GM21576 (cell line): ENCODE data around the gene CFAP69.
A peak's percentile ranks its signal among the peaks of the same experiment; 100 is the strongest.
"Not testable (repeated sequence)": the region's sequence is repeated elsewhere in the genome, so short reads cannot be mapped to it uniquely, and the experiment has no call there.

Source experiments
- ATAC-seq: cut with Tn5 transposase; IDR thresholded peaks from one replicate; pipeline ENCODE4 v1.9.1; 2021; ENCODE audit warnings: mild to moderate bottlenecking, moderate library complexity; ENCODE audit not compliant: unreplicated experiment

The CFAP69 gene

DNA sequence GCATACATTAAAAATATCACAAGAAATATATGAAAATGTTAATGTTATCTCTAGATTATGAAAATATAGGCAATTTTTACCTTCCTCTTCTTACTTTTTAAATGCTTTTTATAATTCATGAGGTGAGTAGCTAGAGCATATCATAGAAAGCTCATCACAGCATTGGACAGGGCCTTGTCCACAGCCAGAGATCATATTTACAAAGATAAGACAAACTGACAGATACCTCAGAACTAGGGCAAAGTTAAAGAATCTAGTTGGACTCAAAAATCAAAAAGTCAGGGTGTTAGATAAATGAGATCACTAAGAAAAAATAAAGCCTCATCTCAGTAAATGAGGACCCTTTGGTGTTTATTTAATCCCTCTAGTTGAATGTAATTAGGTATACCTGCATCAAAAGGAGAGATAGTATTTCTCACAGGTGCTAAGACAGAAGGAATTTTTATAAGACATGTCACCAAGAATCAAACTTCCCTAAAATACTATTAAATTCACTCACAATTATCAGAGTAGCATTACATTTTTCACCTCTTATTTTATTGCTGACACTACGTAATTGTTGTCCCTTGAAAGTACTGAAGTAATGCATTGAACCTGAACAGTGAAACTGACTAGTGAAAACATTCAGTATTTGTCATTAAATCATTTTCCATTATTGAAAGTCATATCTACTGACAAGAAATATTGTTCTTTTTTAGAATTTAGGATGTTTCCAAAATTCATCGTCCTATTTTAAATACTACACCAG lies 25.6 kb downstream of the CFAP69 start:
- ATAC-seq = no peak

DNA sequence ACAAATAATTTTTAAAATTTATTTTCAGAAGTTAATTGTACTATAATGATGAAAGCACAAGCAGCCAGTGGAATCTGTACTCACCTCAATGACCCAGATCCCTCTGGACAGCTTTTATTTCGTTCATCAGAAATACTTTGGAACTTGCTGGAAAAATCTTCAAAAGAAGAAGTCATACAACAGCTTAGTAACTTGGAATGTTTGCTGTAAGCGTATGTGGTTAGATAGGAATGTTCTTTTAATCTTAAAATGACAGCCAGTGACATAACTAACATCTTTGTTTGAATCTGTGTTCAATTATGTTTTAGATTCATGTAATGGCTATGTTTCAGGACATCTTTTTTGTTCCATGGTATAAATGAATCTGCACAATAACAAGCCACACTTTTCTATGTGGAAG lies 26.8 kb downstream of the CFAP69 start:
- no peak for ATAC-seq

DNA sequence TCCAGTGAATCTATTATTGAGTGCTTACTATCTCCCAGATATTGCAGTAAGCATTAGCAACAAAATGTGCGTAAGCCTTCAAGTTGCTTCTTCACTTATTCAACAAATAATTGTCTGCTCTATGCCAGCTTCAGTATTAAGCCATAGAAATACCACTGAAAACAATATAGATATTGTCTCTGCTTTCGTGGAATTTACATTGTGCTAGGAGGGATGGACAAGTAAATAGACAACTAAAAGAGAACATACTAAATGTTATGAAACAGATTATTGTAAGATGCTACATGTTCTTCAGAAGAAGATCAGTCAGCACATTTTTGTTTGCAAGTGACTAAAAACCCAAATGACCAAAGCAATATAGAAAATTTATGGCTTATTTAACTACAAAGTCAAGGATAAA lies 27.3 kb downstream of the CFAP69 start:
- ATAC-seq = no peak

DNA sequence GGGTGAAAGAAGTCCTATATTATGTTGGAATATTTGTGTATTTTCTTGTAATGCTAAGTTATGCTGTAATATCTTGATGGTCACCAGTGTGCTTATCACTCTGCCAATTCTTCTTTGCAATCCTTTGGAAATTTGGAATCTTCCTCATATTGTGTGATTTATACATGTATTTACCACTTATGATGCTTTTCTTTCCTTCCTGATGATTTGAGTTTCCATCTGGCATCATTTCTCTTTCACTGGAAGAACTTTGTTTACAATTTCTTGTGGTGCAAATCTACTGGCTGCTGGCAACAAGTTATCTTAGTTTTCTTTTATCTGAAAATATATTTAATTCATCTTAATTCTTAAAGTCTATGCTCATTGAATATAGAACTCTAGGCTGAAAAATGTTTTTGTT lies 29.2 kb downstream of the CFAP69 start:
- no peak for ATAC-seq

DNA sequence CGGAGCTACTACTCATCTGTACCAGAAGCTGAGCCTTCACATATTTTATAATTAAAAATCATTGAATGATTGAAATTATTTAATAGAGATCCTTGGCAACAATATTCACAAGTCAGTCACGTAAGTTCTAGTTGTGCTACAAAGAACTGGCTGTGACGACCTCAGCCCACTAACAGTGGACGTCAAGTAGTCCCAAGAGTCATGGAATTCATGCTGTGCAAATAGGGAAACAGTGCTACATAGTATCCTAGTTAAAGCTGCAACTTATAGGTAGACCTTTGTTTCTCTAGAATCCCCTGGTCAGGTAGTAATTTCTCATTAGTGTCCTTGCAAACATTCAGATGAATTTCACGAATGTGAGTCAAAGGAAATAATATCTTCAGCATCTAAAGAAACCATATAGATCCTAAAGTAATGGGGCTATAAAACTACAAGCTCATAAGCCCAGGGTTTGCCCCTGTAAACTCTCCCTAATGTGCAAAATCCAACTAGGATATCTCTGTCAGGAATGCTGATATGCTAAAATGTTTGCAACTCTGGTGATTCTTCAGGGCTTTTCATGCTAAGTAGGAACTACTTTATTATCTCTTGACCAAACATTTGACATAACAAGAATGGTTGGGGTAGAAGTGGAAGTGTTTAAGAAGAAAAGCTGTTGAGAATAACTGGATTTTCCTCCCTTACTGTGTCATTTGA lies 31.2 kb downstream of the CFAP69 start:
- no peak for ATAC-seq

DNA sequence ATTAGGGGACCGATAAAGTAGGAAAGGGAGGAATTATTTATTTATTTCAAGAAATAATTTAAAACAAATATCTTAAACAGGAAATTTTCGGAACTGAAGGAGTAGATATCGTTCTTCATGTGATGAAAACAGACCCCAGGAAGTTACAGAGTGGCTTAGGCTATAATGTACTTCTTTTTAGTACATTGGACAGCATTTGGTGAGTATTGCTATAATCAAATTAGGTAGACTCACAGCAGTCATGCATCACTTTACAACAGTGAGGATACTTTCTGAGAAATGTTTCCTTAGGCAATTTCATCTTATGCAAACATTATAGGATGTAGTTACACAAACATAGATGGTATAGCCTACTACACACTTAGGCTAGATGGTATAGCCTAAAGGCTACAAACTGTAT lies 43.2 kb downstream of the CFAP69 start:
- ATAC-seq = no peak

DNA sequence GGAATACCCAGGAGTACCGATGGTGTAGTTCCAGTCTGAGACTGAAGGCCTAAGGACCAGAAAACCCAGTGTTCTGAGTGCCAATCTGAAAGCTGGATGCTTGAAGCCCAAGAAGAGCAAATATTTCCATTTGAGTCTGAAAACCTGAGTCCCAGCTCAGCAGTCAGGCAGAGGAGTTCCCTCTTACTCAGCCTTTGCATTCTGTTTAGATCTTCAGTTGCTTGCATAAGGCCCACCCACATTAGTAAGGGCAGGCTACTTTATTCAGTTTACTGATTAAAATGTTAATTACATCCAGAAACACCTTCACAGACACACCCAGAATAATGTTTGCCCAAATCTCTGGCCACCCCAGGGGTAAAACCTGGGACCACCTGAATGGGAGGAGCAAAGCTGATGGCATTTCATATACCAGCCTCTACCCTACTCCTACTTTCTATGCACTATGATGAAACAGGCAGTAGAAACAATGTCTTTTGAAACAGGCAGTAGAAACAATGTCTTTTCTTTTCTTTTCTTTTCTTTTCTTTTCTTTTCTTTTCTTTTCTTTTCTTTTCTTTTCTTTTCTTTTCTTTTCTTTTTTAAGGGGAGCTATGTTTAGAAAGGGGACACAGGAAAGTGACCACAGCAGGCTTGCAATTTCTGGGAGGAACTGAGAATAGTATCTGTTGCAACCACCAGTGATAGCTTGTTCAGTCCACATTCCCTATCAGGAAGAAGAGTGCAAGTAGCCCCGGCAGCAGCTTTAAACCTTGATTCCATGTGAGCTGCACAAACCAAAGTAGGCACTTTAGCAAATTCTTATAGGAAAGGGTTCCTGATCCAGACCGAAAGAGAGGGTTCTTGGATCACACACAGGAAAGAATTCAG lies 45.5 kb downstream of the CFAP69 start:
- no peak for ATAC-seq

DNA sequence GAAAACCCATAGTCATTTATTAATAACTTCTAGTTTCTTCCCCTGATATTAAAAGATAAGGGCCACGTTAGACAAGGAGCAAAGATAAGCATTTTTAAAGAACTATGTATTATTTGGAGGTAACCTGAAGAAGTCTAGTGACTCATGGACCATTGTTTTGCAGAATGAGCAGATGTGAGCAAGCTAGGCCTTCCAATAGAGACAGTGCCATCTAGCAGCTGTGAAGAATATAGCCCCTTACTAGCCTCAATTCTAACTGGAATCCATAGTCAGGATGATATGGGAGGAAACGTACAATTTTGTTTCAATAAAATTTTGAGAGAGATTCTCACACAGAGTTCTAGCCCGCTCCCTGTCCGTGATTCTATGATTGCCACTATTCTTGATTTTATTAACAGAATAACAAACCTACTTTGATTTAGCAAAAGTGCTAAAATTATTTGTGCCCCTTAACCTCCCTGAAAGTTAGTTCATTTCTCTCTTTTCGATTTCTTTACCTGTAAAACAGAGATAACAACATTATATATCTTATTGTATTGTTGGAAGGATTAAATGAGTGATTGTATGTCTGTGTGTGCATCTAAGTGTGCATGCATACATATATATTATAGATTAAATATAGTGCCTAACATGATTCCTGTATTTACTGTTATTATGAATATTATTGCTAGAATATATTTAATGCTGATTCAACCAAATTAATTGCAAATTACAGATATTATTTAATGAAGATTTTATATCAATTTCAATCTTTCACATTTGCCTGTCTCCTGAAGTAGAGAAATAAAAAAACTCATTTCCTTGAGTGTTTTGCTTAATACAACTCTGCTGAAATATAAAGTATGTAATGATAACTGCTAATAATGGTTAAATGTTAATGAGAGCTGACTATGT lies 53.4 kb downstream of the CFAP69 start:
- peak; percentile 90 for ATAC-seq

DNA sequence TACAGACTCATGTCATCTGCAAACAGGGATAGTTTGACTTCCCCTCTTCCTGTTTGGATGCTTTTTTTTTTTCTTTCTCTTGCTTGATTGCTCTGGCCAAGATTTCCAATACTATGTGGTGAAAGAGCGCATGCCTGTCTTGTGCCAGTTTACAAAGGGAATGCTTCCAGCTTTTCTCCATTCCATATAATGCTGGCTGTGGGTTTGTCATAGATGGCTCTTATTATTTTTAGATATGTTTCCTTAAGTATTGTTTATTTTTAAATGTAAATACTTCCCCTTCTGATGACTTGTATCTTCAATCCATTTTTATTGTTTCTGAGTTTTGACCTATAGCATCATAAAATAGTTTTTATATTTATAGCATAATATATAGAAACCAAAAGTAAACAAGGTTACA lies 58.3 kb downstream of the CFAP69 start:
- ATAC-seq = no peak

DNA sequence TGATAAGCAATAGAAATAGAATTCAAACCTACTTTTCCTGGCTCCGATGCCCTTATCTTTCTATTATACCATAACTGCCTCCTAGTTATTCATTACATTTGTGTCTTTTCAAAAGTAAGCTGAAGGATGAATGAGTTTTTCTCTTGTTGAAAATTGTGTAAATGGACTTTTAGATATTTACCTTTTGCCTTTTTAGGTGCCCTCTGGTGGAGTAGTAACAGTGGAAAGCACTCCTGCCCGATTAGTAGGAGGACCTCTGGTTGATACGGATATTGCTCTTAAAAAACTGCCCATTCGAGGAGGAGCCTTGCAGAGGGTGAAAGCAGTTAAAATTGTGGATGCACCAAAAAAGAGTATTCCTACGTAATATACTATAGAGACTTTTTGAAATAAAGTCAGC lies 64.9 kb downstream of the CFAP69 start:
- no peak for ATAC-seq

DNA sequence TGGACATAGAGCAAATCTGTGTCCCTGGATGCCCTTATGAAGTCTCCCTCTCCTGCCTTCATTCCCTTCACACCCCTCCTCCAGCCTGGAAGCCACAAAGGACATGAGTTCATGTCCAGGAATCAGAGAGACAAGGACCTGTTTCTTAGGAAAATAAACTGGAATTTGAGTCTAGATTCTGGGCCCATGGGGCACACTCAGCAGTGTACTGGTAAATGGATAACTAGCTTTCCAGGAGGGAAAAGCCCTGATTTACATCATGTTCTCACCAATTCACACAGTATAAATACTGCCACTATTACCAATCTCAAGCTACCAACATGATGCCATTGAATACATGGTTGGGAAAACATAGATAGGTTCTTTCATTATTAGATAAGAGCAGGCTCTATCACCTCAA lies 66.2 kb downstream of the CFAP69 start:
- no peak for ATAC-seq

DNA sequence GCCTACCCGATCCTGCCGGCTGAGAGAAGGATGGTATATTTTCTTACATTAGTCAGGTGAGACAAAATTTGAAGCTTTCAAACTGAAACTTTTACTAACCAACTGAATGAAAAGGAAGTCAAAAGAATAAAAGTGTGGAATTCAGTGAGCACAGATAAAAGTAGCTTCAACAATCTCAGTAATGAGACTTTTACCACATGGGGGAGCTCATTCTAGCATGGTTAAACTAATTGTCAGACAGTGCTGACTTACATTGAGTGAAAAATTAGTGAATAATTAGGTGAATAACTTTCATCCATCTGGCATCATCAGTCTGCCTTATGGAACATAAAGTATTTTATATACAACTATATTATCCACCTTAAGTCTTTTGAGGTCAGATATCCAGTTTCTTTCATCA lies 67.8 kb downstream of the CFAP69 start:
- no peak for ATAC-seq

DNA sequence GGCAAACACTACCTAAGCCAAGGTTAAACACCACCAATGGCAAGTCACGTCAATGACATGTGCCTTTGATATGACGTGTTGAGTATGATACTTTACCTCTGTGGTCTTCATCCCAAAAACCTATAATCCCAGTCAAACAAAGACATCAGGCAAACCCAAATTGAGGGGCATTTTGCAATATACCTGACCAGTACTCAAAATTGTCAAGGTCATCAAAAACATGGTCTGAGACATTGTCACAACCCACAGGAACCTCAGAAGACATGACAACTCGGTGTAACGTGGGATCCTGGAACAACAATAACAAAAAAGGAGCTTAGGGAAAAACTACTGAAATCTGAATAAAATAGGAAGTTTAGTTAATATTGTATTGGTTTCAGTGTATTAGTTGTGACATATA lies 68.9 kb downstream of the CFAP69 start:
- ATAC-seq = no peak

DNA sequence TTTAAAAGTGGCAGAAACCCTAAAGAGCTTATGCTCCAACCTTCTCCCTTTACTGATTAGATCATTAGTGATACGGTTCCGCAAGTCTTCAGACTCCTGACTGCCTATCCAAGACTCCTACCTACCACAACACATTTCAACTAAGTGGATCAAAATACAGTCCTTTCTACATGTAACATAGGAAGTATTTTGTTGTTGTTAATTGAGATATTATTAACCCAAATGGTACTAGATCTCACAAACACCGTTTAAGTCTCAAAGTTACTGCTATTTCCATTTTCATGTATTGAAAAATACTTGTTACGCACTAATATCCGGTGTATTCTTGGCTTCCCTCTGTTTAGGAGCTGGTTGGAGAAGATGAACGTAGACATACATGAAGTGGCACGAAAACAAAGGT lies 75.0 kb downstream of the CFAP69 start:
- ATAC-seq = no peak

DNA sequence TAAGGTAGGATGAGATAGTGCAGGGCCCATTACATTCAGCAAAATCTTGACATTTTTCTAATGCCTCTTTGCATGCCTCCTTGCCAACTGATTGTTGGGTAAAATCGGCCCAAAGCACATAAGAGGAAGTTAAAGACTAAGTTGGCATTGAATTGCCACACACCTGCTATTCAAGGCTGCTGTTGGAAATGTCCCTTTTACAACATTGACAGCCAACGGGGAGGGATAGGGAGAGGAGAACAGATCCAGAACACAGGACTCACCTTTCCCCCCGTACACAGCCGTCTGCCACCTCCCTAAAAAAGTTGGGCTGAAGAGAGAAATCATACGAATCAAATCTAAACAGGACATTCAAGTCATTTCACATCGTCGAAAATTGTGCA lies 75.4 kb downstream of the CFAP69 start:
- ATAC-seq = no peak

DNA sequence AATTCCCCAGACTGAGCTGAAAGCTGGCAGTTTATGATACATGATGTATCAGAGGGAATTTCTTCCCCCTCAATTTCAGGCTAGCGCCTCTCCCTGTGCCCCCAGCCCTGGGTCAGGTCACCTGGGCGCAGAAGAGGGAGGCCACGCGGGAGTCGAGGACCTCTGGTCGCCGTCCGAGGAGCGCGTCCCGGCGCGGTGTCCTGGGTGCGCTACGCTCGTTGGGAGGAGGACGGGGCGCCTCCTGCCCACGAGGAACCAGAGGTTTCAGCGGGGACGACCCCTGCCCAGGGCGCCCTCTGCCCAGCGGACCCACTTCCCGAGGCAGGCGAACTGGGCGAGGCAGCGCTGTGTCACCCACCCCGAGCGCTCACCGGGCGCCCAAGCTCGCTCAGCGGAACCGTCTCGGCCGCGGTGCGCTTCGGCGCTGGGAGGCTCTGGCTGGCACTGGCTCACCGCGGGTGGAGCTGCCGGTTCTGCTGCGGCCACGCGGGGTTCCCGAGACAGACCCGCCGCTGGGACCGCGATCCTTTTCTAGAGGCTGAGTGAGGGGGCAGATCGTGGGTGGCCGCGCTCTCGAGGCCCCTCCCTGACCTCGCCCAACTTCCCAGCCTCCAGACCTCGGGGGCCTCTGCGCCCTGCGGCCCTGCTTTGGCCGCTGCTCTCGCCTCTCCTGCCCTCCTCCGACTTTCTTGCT lies 76.0 kb downstream of the CFAP69 start, which contains the start of gene FAM237B:
Gene FAM237B (minus strand): TSS at position 504 of the 694 bp plus-strand sequence. CDS start 1,556 bp downstream, outside the sequence.
- no peak for ATAC-seq

DNA sequence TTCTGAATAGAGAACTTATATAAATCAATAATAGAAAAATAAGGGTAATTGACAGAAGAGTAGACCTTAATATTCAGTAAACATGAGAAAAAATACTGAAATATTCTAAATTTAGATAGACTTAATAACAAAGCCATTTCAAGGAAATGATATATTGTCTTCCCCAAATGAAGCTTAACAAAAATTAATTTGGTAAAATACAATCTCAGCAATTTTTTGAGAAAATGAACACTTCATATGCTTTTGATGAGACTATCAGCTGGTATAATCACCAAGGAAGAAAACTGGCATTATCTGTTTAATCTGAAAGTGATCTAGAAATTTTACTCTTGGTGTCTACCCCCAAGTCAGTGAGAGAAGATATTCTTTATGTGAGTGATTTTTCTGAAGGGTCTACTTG lies 77.9 kb downstream of the CFAP69 start:
- ATAC-seq = no peak

DNA sequence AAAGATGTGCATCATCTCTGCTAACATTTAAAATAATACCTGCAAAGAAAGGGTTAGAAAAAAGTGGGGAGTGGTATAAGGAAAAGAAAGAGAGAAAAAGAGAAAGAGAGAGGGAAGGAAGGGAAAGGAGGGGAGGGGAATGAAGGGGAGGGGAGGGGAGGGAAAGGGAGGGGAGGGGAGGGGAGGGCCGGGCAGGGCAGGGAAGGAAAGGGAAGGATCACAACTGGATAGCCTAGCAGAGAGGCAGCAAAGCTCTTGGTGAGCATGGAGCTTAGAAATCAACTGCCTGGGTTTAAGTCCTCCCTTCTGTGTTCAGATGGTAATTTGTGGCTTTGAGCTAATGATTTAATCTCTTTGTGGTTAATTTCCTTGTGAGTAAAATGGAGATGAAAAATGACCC lies 81.5 kb downstream of the CFAP69 start:
- ATAC-seq = no peak

DNA sequence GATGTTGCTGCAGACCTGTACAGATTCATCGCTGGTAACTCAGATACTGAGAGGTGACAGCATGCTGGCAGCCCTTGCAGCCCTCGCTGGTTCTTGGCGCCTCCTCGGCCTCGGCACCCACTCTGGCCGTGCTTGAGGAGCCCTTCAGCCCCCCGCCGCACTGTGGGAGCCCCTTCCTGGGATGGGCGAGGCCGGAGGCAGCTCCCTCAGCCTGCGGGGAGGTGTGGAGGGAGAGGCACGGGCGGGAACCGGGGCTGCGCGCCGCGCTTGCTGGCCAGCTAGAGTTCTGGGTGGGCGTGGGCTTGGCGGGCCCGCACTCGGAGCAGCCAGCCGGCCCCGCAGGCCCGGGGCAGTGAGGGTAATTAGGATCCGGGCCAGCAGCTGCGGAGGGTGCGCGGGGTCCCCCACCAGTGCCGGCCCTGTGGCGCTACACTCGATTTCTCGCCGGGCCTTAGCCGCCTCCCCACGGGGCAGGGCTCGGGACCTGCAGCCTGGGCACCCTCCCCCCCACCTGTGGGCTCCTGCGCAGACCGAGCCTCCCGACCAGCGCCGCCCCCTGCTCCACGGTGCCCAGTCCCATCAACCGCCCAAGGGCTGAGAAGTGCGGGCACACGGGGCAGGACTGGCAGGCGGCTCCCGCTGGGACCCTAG lies 89.3 kb downstream of the CFAP69 start:
- no peak for ATAC-seq

DNA sequence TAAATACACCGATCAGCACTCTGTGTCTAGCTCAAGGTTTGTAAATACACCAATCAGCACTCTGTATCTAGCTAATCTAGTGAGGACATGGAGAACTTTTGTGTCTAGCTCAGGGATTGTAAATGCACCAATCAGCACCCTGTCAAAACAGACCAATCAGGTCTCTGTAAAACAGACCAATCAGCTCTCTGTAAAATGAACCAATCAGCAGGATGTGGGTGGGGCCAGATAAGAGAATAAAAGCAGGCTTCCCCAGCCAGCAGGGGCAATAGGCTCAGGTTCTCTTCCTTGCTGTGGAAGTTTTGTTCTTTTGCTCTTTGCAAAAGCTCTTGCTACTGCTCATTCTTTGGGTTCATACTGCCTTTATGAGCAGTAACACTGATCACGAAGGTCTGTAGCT lies 90.0 kb downstream of the CFAP69 start:
- ATAC-seq = not testable (repeated sequence)
